Endodermal cell (in vitro differentiated cells): Measurements from ENCODE around the gene NR0B2. TPM values are rescaled to one million over a fixed set of nuclear protein-coding genes. Genes with fewer than 3 reads are reported as not detected.
A peak's percentile ranks its signal among the peaks of the same experiment; 100 is the strongest.

Source experiments
- DNase-seq: peaks from one replicate; pipeline ENCODE4 v3.0.0-alpha.2; 2017
- H3K27ac ChIP-seq: 2 replicates; pipeline ENCODE4 v1.5.1; 2013; ENCODE audit warnings: mild to moderate bottlenecking, low read depth, low read length, moderate library complexity
- H3K27me3 ChIP-seq: 2 replicates; pipeline ENCODE4 v1.6.1; 2013; ENCODE audit warnings: mild to moderate bottlenecking, low read length, moderate library complexity; ENCODE audit not compliant: insufficient read depth, control insufficient read depth, poor library complexity, severe bottlenecking
- H3K36me3 ChIP-seq: 2 replicates; pipeline ENCODE4 v1.7.0; 2013; ENCODE audit warnings: mild to moderate bottlenecking, low read length, moderate library complexity; ENCODE audit not compliant: control insufficient read depth, insufficient read depth
- H3K4me1 ChIP-seq: one replicate; pipeline ENCODE4 v1.7.0; 2013; ENCODE audit warnings: low read length; ENCODE audit not compliant: control insufficient read depth, insufficient read depth
- H3K4me3 ChIP-seq: 2 replicates; pipeline ENCODE4 v1.5.1; 2013; ENCODE audit warnings: mild to moderate bottlenecking, low read length, moderate library complexity
- H3K9ac ChIP-seq: 2 replicates; pipeline ENCODE4 v1.6.1; 2013; ENCODE audit warnings: mild to moderate bottlenecking, low read length, moderate library complexity; ENCODE audit not compliant: poor library complexity, severe bottlenecking; ENCODE audit errors: extremely low read depth
- H3K9me3 ChIP-seq: 2 replicates; pipeline ENCODE4 v1.6.1; 2013; ENCODE audit warnings: mild to moderate bottlenecking, low read length, moderate library complexity; ENCODE audit not compliant: control insufficient read depth
- H3K27ac Mint-ChIP-seq: 2 replicates; pipeline ENCODE4 v1.8.0; 2020; ENCODE audit warnings: mixed read lengths
- H3K27me3 Mint-ChIP-seq: 2 replicates; pipeline ENCODE4 v1.8.0; 2021; ENCODE audit warnings: mild to moderate bottlenecking, mixed read lengths; ENCODE audit not compliant: insufficient read depth
- H3K36me3 Mint-ChIP-seq: 2 replicates; pipeline ENCODE4 v1.8.0; 2020; ENCODE audit warnings: low read depth, mixed read lengths
- H3K4me1 Mint-ChIP-seq: 2 replicates; pipeline ENCODE4 v1.8.0; 2020; ENCODE audit warnings: mixed read lengths
- H3K4me3 Mint-ChIP-seq: 2 replicates; pipeline ENCODE4 v1.8.0; 2020; ENCODE audit warnings: mild to moderate bottlenecking, moderate library complexity, mixed read lengths
- H3K9me3 Mint-ChIP-seq: 2 replicates; pipeline ENCODE4 v1.8.0; 2020; ENCODE audit warnings: mild to moderate bottlenecking, mixed read lengths
- CTCF ChIP-seq: fragments of 200-600 bp; sonication (generic); conservative IDR thresholded peaks from 2 replicates; pipeline ENCODE4 v1.5.0; 2021; ENCODE audit warnings: antibody characterized with exemption, mild to moderate bottlenecking
- WGBS, 2 experiments: methylation state at CpG; one replicate each; pipeline versions ENCODE4 v1.1.5 to v1.1.7; 2013; ENCODE audit warnings: missing lambda C conversion rate in 2 of 2, mixed read lengths in 1 of 2; ENCODE audit not compliant: insufficient coverage in 1 of 2, insufficient read length in 1 of 2; 5-methylcytosine and 5-hydroxymethylcytosine counted together
- total RNA-seq, 2 donors: library from RNA; stranded (reverse); fragmentation: NEBNext Ultra II Directional in 1 of 2; extraction: Animal tissue kit (Norgen Biotek cat#: 25700) in 1 of 2; gene quantifications; 2 replicates in 1 of 2; 3 replicates in 1 of 2; pipeline ENCODE4 v1.2.1, GENCODE V29; 2021

Gene NR0B2
- total RNA-seq, 2 donors from 2014 or later, result not detected

- DNase-seq, result no peak
- no peak overlapping the region for H3K27ac ChIP-seq
- Mint-ChIP-seq H3K36me3 (peaks cover 47% of the 10 kb centered on the region), H3K9me3 (no peaks in the 10 kb centered on the region), H3K4me1 (peaks cover 14% of the 10 kb centered on the region), H3K27ac (no peak overlapping the region), H3K27me3 (no peaks in the 10 kb centered on the region), H3K4me3 (no peak overlapping the region)
- H3K4me3 ChIP-seq, result no peak overlapping the region
- no peak for TF ChIP-seq CTCF
- WGBS, 2 experiments, result 94 to 98% methylated on average over 9 of the region's 9 CpGs
- no peaks in the 10 kb centered on the region for H3K9me3 ChIP-seq
- no peaks in the 10 kb centered on the region for H3K4me1 ChIP-seq
- peaks cover 42% of the 10 kb centered on the region for H3K36me3 ChIP-seq
- H3K27me3 ChIP-seq, result no peaks in the 10 kb centered on the region
- no peak overlapping the region for H3K9ac ChIP-seq
Observed at GRCh38 chr1:26897351-26897750, 16.4 kb downstream of the NR0B2 start.

- Histone ChIP-seq H3K9me3 (no peaks in the 10 kb centered on the region), H3K4me1 (no peaks in the 10 kb centered on the region), H3K27ac (no peak overlapping the region), H3K27me3 (no peaks in the 10 kb centered on the region), H3K36me3 (peaks cover 56% of the 10 kb centered on the region), H3K9ac (no peak overlapping the region), H3K4me3 (no peak overlapping the region)
- 94 to 98% methylated on average over 12 to 13 of the region's 13 CpGs for WGBS, 2 experiments
- TF ChIP-seq CTCF, result no peak
- Mint-ChIP-seq H3K27ac (peak overlapping the region; percentile 35), H3K9me3 (no peaks in the 10 kb centered on the region), H3K4me3 (no peak overlapping the region), H3K27me3 (no peaks in the 10 kb centered on the region), H3K36me3 (peaks cover 56% of the 10 kb centered on the region), H3K4me1 (peaks cover 12% of the 10 kb centered on the region)
- DNase-seq, result no peak
Observed at GRCh38 chr1:26894263-26894662, 19.5 kb downstream of the NR0B2 start.

- H3K27ac ChIP-seq, result peak overlapping the region; percentile 38
- H3K4me1 Mint-ChIP-seq, result peaks cover 11% of the 10 kb centered on the region
- no peaks in the 10 kb centered on the region for H3K27me3 ChIP-seq
- no peaks in the 10 kb centered on the region for H3K9me3 Mint-ChIP-seq
- DNase-seq, result no peak
- peak overlapping the region; percentile 91 for H3K4me3 ChIP-seq
- H3K36me3 ChIP-seq, result peaks cover 67% of the 10 kb centered on the region
- H3K27me3 Mint-ChIP-seq, result no peaks in the 10 kb centered on the region
- H3K4me1 ChIP-seq, result no peaks in the 10 kb centered on the region
- peak overlapping the region; percentile 84 for H3K9ac ChIP-seq
- 24 to 57% methylated on average over 9 to 12 of the region's 12 CpGs for WGBS, 2 experiments
- no peak for TF ChIP-seq CTCF
- peak overlapping the region; percentile 85 for H3K4me3 Mint-ChIP-seq
- H3K36me3 Mint-ChIP-seq, result peaks cover 60% of the 10 kb centered on the region
- H3K9me3 ChIP-seq, result no peaks in the 10 kb centered on the region
- H3K27ac Mint-ChIP-seq, result peak overlapping the region; percentile 94
Observed at GRCh38 chr1:26890467-26890796, 23.3 kb downstream of the NR0B2 start.
